Bronchial epithelial cell (primary cell): ENCODE data around the gene TUSC7. TPM values are rescaled to one million over a fixed set of nuclear protein-coding genes. Genes with fewer than 3 reads are reported as not detected.

Experiments used
- DNase-seq: peaks from one replicate; pipeline ENCODE4 v3.0.0-alpha.2; 2010; ENCODE audit warnings: low read depth
- FAIRE-seq: peaks from 2 replicates; lab custom pipeline; 2011; peaks lifted over from hg19 to GRCh38; lab: Jason Lieb, UNC
- H3K27me3 ChIP-seq: 2 replicates; pipeline ENCODE4 v1.5.1; 2011; ENCODE audit warnings: low read length; ENCODE audit not compliant: control insufficient read depth, insufficient read depth
- H3K36me3 ChIP-seq: 2 replicates; pipeline ENCODE4 v1.5.1; 2011; ENCODE audit warnings: low read length; ENCODE audit not compliant: control insufficient read depth, insufficient read depth
- H3K4me3 ChIP-seq: 2 replicates; pipeline ENCODE4 v1.5.1; 2011; ENCODE audit warnings: mild to moderate bottlenecking, low read depth, low read length, control low read depth
- total RNA-seq: library from RNA; depleted of rRNA; stranded (reverse); fragments of >200 nt; gene quantifications from 2 replicates; pipeline ENCODE4 v1.2.1, GENCODE V29; 2014
- TF ChIP-seq, protein P1 (sequence below): IDR thresholded peaks from 2 replicates; pipeline ENCODE4 v1.5.1; 2011; ENCODE audit warnings: mild to moderate bottlenecking, moderate library complexity, low read length, control low read depth, inconsistent platforms; ENCODE audit not compliant: insufficient read depth, severe bottlenecking

TUSC7 gene
- total RNA-seq: not detected in 2 replicates

- Histone ChIP-seq H3K4me3 (no peak within 1 kb of the TSS), H3K36me3 (no peaks in the 10 kb centered on the region), H3K27me3 (no peaks in the 10 kb centered on the region)
- DNase-seq (no peak), FAIRE-seq (no peak)
- TF ChIP-seq, protein P1, sequence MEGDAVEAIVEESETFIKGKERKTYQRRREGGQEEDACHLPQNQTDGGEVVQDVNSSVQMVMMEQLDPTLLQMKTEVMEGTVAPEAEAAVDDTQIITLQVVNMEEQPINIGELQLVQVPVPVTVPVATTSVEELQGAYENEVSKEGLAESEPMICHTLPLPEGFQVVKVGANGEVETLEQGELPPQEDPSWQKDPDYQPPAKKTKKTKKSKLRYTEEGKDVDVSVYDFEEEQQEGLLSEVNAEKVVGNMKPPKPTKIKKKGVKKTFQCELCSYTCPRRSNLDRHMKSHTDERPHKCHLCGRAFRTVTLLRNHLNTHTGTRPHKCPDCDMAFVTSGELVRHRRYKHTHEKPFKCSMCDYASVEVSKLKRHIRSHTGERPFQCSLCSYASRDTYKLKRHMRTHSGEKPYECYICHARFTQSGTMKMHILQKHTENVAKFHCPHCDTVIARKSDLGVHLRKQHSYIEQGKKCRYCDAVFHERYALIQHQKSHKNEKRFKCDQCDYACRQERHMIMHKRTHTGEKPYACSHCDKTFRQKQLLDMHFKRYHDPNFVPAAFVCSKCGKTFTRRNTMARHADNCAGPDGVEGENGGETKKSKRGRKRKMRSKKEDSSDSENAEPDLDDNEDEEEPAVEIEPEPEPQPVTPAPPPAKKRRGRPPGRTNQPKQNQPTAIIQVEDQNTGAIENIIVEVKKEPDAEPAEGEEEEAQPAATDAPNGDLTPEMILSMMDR: no peak
Observed at GRCh38 chr3:116709479-116709878, at the start of gene TUSC7. TUSC7 (plus strand) TSS chr3:116709779.

DNA sequence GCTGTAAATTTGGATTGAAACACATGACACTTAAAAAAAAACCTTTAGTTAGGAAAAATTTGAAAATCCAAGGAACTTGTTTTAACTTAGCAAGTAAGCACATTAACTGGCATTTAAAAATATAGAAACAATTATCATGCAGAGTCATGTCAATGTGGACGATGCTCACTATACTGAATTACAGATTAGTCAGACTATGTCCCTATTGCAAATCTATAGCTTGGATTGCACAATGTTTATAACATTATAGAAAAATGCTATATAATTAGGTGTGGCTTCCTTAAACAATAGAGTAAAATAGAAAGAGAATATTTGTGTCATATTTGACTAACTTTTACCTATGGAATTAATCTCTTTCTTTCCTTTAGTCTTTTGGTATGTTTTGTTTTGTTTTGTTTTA, 48.4 kb upstream of the TUSC7 start:
- Histone ChIP-seq H3K36me3 (no peaks in the 10 kb centered on the region), H3K27me3 (no peaks in the 10 kb centered on the region), H3K4me3 (no peak overlapping the region)
- FAIRE-seq (no peak), DNase-seq (peak; percentile 37)
- TF ChIP-seq, protein P1: no peak

DNA sequence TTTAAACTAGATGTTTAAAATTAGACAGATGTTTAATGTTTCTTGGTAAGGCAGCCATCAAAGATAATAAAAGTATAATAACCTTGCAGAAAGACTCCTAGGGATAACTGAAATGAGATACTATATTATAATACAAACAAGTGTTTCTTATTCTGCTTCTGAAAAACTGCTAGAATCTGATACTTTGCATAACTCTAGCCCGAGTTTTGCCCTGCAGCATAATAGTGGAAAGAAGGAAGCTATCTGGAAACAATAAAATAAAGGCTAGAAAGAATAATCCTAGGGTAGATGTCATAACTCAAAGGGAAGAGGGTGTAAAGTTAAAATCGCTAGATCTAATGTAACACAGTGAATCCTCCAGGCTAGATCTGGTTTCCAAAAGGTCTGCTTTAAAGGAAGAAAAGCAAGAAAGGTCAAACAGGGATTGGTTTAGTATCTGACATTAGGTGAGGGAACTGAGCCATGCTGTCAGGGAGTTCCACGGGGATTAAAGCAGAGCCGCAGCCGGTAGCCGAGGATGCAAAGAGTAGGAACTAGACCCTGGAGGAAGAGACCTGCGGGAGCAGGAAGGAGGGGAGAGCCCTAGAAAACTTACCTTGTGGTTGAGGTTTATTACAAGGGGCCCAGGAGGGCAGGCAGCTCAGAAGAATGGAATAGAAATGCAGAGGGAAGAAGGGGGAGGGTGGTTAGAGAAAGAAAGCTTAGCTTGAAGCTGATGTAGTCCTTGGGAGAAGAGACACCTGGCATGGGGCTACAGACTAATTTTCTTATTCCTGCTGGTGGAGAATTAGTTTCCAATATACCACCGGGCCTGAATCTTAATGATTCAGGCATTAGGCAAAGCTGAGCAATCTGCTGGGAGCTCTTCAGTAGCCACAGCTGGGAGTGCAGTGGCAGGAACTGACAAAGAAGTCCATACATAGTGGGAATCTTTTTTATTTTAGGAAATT, 46.1 kb upstream of the TUSC7 start:
- Histone ChIP-seq H3K4me3 (no peak overlapping the region), H3K27me3 (no peaks in the 10 kb centered on the region), H3K36me3 (no peaks in the 10 kb centered on the region)
- DNase-seq (no peak), FAIRE-seq (no peak)
- TF ChIP-seq, protein P1: no peak

- DNase-seq (no peak), FAIRE-seq (no peak)
- Histone ChIP-seq H3K36me3 (no peaks in the 10 kb centered on the region), H3K27me3 (no peaks in the 10 kb centered on the region), H3K4me3 (no peak overlapping the region)
- TF ChIP-seq, protein P1: no peak
Observed at GRCh38 chr3:116667324-116667723, 42.3 kb upstream of the TUSC7 start.

GRCh38 chr3:116667791-116668190, 41.8 kb upstream of the TUSC7 start:
- FAIRE-seq: no peak
- no peaks in the 10 kb centered on the region for H3K36me3 ChIP-seq
- H3K27me3 ChIP-seq: no peaks in the 10 kb centered on the region
- DNase-seq: no peak
- TF ChIP-seq, protein P1: no peak
- no peak overlapping the region for H3K4me3 ChIP-seq
